Choroid plexus epithelial cell (primary cell): ENCODE measurements around the gene HES7.
A peak's percentile ranks its signal among the peaks of the same experiment; 100 is the strongest.

Experiments
- DNase-seq: peaks from one replicate; pipeline ENCODE4 v3.0.0-alpha.2; 2010; ENCODE audit warnings: low read depth
- H3K4me3 ChIP-seq: 2 replicates; pipeline ENCODE4 v1.5.1; 2011; ENCODE audit warnings: low read depth, mild to moderate bottlenecking, control low read depth, low read length, moderate library complexity
- TF ChIP-seq, protein P1 (sequence below): conservative IDR thresholded peaks from 2 replicates; pipeline ENCODE4 v1.5.1; 2011; ENCODE audit warnings: low read depth, mild to moderate bottlenecking, control low read depth, inconsistent platforms, low read length, moderate library complexity

HES7 gene

DNA sequence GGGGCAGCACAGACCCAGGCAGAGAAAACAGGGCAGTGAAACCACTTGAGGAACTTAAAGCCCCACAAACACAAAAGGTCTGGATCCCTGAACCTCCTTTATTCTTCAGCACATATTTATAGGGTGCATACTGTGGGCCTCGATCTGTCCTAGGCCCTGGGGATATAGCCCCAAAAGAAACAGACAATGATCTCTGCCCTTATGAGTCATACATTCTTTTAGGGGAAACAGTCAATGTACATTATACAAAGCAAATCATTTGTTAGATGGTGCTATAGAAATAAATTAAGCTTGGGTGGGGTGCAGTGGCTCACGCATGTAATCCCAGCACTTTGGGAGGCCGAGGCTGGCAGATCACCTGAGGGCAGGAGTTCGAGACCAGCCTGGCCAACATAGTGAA lies 10.0 kb upstream of the HES7 start:
- no peak overlapping the region for H3K4me3 ChIP-seq
- no peak for DNase-seq
- TF ChIP-seq, protein P1, sequence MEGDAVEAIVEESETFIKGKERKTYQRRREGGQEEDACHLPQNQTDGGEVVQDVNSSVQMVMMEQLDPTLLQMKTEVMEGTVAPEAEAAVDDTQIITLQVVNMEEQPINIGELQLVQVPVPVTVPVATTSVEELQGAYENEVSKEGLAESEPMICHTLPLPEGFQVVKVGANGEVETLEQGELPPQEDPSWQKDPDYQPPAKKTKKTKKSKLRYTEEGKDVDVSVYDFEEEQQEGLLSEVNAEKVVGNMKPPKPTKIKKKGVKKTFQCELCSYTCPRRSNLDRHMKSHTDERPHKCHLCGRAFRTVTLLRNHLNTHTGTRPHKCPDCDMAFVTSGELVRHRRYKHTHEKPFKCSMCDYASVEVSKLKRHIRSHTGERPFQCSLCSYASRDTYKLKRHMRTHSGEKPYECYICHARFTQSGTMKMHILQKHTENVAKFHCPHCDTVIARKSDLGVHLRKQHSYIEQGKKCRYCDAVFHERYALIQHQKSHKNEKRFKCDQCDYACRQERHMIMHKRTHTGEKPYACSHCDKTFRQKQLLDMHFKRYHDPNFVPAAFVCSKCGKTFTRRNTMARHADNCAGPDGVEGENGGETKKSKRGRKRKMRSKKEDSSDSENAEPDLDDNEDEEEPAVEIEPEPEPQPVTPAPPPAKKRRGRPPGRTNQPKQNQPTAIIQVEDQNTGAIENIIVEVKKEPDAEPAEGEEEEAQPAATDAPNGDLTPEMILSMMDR: no peak

DNA sequence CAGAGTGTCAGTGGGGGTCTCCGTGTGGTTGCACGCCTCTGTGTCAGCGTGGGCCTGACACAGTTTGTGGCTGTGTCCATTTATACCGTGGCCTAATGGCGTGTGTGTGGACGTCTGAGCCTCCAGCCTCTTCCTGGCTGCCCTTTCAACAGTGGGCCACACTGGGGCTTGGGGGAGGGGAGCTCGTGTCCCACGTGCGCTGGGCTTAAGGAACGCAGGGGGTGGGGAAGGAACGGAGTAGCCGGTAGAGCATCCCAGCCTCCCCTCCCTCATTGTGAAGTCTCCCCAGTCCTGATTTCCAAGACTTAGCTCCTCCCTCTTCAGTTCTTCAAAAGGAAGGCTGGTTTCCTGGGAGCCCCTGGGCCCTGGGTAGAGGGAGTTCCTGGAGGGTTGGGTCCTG lies 9.5 kb upstream of the HES7 start:
- TF ChIP-seq, protein P1: no peak

DNA sequence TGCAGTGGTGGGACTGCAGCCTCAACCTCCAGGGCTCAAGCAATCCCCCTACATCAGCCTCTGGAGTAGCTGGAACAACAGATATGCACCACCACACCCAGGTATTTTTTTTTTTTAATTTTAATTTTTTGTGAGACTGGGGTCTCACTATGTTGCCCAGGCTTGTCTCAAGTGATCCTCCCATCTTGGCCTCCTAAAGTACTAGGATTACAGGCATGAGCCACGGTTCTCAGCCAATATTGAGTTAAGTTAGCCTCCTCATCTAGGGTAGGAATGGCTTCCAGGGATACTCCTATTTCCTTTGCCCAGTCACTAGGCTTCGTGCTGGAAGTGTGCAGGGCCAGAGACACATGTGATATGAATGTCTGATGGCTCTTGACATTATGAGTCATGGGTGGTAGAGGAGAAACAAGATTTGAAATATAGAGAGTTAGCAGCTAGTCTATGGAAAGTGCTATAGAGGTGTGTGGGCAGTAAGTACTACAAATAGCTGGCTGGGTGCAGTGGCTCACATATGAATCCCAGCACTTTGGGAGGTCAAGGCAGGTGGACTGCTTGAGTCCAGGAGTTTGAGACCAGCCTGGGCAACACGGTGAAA lies 8.0 kb upstream of the HES7 start:
- H3K4me3 ChIP-seq: no peak overlapping the region
- TF ChIP-seq, protein P1: no peak
- no peak for DNase-seq

More for the DNA sequence above, 9.5 kb upstream of the HES7 start:
- no peak for DNase-seq
- no peak overlapping the region for H3K4me3 ChIP-seq

DNA sequence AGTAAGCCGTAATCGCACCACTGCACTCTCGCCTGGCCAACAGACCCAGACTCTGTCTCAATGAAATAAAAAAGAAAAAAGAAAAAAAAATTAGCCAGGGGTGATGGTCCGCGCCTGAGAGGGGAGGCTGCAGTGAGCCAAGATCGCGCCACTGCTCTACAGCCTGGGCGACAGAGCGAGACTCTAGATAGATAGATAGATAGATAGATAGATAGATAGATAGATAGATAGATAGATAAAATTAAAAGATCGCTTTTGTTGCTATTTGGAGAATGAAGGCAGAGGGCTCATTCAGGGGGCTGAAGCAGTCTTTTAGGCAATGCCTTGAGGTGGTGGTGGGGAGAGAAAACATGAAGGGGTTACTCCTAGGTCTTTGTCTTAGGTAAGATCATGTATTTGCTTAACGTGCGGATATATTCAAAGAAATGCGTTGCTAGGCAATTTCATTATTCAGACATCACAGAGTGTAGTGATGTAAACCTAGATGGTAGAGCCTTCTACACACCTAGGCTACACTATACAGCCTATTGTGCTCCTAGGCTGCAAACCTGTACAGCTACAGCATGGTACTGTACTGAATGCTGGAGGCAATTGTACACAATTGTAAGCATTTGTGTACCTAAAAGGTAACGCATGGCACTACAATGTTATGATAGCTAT lies 4.3 kb upstream of the HES7 start:
- TF ChIP-seq, protein P1: no peak
- DNase-seq: no peak
- H3K4me3 ChIP-seq: no peak overlapping the region

DNA sequence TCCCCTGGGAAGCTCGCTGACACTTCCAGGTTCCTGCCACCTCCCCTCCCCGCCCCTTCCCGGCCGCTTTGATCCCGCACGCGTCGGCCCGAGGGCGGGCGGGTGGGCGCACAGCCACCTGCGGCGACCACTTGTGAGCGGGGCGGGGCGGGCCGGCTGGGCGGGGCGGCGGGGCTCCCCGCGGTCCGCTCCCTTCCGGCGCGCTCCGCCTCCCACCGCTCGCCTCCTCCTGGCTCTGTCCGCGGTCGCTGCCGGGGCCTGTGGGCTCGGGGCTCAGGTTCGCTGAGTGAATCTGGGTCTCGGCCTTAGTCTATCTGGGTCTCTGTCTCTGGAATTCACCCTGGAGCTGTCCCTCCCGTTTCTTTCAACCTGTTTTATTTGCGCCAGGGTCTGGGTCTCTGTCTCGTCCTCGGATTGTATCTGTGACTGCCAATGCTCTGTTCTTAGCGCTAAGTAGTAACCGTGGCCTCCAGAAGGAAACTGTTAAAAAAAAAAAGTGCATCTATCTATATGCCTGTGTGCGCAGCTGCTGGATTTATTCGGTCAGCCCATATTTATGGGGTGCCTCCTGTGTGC lies 2.7 kb upstream of the HES7 start:
- peak; percentile 62 for DNase-seq
- TF ChIP-seq, protein P1: no peak

DNA sequence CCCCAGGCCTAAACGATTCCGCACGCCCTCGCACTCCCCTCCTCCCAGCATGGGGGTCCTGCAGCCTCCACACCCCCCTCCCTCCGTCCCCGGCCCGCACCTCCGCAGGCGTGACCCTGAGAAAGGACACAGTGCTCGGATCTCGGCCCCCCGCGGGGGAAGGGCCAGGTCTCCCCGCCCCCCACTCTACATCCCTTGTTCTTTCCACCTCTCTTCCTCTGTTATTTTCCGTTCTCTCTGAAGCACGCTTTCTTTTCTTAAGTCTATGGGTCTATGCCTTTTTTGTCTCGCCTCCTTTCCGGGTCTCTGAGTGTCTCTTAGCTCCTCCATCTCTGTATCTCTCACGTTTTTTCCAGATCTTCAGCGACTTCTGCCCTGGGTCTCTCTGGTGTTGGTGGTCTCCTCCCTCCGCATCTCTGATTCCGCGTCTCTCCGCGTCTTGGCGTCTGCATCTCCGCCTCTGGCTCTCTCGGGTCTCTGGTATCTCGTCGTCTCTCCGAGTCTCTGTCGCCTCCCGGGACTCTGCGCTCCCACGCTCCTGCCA lies 2.1 kb upstream of the HES7 start:
- H3K4me3 ChIP-seq: peak overlapping the region; percentile 62
- no peak for DNase-seq
- TF ChIP-seq, protein P1: no peak

More for the DNA sequence above, 2.7 kb upstream of the HES7 start:
- peak overlapping the region; percentile 62 for H3K4me3 ChIP-seq
